ENCODE data around the gene CAPN6.

The CAPN6 gene

DNA sequence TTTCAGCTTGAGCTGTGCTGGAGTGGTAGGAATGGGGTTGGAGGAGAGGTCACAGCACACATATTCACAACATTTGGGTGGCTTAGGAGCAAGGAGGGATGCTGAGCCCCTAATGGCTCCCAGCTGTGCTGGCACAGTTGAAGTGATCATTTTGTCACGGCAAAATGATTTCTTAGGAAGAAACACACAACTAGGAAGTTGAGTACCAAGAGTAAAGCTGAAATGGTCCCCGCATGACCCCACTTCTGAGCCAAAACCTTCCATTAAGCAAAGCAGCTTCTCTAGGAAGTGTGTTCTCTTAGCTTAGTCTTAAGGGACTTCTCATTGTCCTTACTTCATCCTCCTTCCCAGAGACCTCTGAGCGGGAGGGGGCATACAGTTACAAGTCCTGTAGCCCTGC, 12.6 kb downstream of the CAPN6 start:
- Mint-ChIP-seq H3K4me3 (no peak overlapping the region), H3K4me1 (no peaks in the 10 kb centered on the region), H3K36me3 (no peaks in the 10 kb centered on the region), H3K9me3 (no peaks in the 10 kb centered on the region), H3K27ac (no peak overlapping the region)
- DNase-seq (ENCODE audit: low spot score in 2 of 2) (no peak), ATAC-seq (no peak)

DNA sequence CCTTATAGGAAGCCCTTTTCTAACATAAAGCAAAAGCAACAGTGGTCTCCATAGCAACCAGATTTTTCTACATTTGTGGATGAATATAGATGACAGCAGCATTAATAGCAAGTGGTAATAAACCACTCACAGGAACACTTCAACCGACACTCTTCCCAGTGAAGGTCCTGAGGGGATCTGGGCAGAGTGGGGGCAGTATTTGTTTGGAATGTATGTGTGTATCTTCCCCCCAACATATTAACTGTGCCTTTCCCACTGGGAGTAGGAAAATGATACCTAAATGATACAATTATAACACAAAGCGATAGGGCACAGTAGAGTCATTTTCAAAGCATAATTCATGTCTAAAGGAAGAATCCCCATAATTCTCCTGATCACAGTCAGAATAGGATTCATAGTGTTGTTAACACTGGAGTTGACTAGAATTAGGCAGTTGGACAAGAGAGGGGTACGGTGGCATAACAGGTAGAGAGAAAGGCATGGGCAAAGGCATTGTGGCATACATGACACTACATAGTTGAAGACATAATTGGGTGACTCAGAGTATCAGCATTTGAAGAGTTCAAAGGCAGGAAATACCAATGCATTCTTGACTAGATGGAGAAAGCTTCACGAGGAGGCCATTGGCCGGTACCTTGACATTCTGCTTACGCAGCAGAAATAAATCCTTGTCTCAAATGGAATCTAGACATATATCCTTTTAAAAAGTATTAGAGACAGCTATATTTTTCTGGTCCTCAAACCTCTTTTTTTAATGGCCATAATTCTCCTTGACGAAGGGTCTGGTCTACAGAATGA, 15.2 kb downstream of the CAPN6 start:
- H3K9me3 Mint-ChIP-seq, result no peaks in the 10 kb centered on the region
- no peak overlapping the region for H3K4me3 Mint-ChIP-seq
- H3K27ac Mint-ChIP-seq, result no peak overlapping the region
- no peak for DNase-seq (ENCODE audit: low spot score in 2 of 2)
- ATAC-seq, result no peak
- H3K4me1 Mint-ChIP-seq, result no peaks in the 10 kb centered on the region
- no peaks in the 10 kb centered on the region for H3K36me3 Mint-ChIP-seq

DNA sequence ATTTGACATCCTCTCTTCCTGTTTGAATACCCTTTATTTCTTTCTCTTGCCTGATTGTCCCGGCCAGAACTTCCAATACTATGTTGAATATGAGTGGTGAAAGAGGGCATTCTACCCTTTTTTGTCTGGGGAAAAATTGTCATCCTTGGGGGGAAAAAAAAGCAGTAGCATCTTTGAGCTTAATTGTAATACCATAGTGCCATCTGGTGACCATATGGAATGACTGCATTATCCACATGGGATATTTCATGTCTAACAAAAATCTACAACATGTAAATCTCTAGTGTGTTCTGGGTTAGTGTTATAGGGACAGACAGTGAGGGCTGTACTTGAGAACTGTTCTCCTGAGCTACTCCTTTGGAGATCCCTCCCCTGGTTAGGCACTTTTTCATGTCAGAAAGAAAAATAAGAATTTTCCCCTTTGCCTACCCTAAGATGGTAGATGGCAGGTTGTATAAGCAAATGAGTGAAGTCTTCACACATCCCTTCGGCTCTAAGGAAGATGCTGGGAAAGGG, 26.0 kb downstream of the CAPN6 start:
- Mint-ChIP-seq H3K4me3 (no peak overlapping the region), H3K36me3 (no peaks in the 10 kb centered on the region), H3K27ac (no peak overlapping the region), H3K4me1 (no peaks in the 10 kb centered on the region), H3K9me3 (no peaks in the 10 kb centered on the region)
- ATAC-seq, result no peak
- DNase-seq (ENCODE audit: low spot score in 2 of 2), result no peak

DNA sequence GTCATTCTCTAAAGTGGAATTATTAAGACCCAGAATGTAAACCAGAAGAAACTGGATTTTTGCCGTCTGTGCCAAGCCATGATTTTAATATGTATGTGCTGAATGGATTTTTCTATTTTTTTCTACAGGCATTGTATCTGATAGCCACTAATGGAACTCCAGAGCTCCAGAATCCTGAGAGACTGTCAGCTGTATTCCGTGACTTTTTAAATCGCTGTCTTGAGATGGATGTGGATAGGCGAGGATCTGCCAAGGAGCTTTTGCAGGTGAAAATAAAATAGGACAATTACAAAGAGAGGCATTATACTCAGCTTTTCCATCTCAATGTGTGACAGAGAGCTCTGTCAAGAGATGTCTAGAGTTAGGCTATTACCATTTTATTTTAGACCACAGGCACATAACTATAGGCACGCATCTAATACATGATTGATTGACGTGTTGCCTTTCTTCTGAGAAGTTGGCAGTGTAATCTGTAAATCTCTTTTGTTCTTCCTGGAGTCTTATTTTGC, 53.9 kb downstream of the CAPN6 start:
- Mint-ChIP-seq H3K9me3 (no peaks in the 10 kb centered on the region), H3K36me3 (no peaks in the 10 kb centered on the region), H3K4me1 (no peaks in the 10 kb centered on the region), H3K4me3 (no peak overlapping the region), H3K27ac (no peak overlapping the region)
- ATAC-seq, result no peak
- no peak for DNase-seq (ENCODE audit: low spot score in 2 of 2)

DNA sequence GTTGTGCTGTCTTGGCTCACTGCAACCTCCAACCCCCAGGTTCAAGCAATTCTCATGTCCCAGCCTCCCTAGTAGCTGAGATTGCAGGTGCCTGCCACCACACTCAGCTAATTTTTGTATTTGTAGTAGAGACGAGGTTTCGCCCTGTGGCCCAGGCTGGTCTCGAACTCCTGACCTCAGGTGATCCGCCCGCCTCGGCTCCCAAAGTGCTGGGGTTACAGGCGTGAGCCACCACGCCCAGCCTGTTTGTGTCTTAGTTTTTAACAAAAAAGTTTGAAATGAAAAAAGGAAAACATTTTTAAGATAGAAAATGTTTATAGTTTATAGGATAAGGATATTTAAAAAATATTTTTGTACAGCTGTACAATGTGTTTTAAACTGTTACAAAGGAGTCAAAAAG, 62.4 kb downstream of the CAPN6 start:
- no peaks in the 10 kb centered on the region for H3K36me3 Mint-ChIP-seq
- no peaks in the 10 kb centered on the region for H3K4me1 Mint-ChIP-seq
- ATAC-seq, result no peak
- no peaks in the 10 kb centered on the region for H3K9me3 Mint-ChIP-seq
- no peak overlapping the region for H3K4me3 Mint-ChIP-seq
- no peak for DNase-seq (ENCODE audit: low spot score in 2 of 2)
- no peak overlapping the region for H3K27ac Mint-ChIP-seq

DNA sequence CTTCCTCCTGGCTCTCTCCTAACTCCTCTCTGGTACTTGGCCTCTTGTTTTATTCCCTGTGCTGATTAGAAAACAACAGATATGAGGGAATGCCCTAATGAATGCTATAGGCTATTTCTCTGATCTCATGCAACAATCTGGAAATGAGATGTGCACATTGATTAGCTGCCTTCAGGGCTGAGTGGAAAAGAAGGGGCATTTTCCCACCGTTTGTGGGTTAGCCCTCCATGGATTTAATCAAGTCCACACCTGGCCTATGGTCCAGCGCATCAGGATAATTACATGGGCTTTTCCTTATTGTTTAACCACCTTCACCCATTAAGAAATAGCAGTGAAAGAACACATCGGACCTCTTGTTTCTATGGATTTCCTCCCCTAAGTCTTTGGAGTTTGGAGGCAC, 70.0 kb downstream of the CAPN6 start:
- no peak for ATAC-seq
- no peaks in the 10 kb centered on the region for H3K4me1 Mint-ChIP-seq
- H3K4me3 Mint-ChIP-seq, result no peak overlapping the region
- DNase-seq (ENCODE audit: low spot score in 2 of 2), result no peak
- no peaks in the 10 kb centered on the region for H3K36me3 Mint-ChIP-seq
- H3K9me3 Mint-ChIP-seq, result no peaks in the 10 kb centered on the region
- no peak overlapping the region for H3K27ac Mint-ChIP-seq

DNA sequence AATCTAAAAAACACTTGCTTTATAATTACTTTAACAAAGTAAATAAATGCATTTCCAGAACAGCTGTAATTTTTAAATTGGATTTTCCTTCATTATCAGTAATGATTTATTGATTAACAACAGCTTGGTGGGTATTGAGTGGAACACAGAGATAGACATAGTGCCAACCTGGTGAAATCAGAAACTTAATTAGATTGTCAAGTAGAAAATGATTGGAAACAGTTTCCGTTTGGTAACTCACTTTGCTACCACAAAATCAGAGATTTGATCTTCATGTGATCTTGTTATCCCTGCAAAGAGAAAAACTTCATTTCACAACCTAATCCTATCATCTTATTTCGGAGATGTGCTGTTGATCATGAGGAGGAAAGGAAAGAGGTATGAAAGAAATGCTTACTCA, 70.8 kb downstream of the CAPN6 start:
- no peak for ATAC-seq
- H3K4me3 Mint-ChIP-seq, result no peak overlapping the region
- H3K4me1 Mint-ChIP-seq, result no peaks in the 10 kb centered on the region
- H3K27ac Mint-ChIP-seq, result no peak overlapping the region
- no peak for DNase-seq (ENCODE audit: low spot score in 2 of 2)
- H3K9me3 Mint-ChIP-seq, result no peaks in the 10 kb centered on the region
- no peaks in the 10 kb centered on the region for H3K36me3 Mint-ChIP-seq

Measured in stimulated activated effector memory CD8-positive, alpha-beta T cell treated with anti-CD3 and anti-CD28 coated beads, Interleukin-12 subunit alpha, Interleukin-12 subunit beta, amount 100 ng/mL, for 72 hours (primary cell).